Left lung (tissue), 10 donors: ENCODE results near the gene RNF123. TPM values are rescaled to one million over a fixed set of nuclear protein-coding genes. Genes with fewer than 3 reads are reported as not detected.
A peak's percentile ranks its signal among the peaks of the same experiment; 100 is the strongest.
"Not testable (repeated sequence)": the region's sequence is repeated elsewhere in the genome, so short reads cannot be mapped to it uniquely, and the experiment has no call there.

ENCODE experiments used
- ATAC-seq: fragments of 200-7000 bp; cut with Tn5 transposase; one replicate; pipeline ENCODE4 v1.9.1; 2020; ENCODE audit warnings: moderate library complexity
- DNase-seq, 4 donors: peaks; one replicate each; pipeline ENCODE4 v3.0.0-alpha.2; 2013 to 2020
- H3K27ac ChIP-seq, 2 donors: fragments of 200-600 bp; sonication (generic) in 1 of 2; one replicate each; pipeline versions ENCODE4 v1.5.0 to v1.8.0; 2020 to 2021
- H3K27me3 ChIP-seq, 2 donors: fragments of 200-600 bp; sonication (generic) in 1 of 2; one replicate each; pipeline versions ENCODE4 v1.5.0 to v1.8.0; 2020 to 2021
- H3K36me3 ChIP-seq, 2 donors: fragments of 200-600 bp; sonication (generic) in 1 of 2; one replicate each; pipeline versions ENCODE4 v1.5.0 to v1.8.0; 2020 to 2021
- H3K4me1 ChIP-seq, 2 donors: fragments of 200-600 bp; one replicate each; pipeline ENCODE4 v1.8.0; 2021
- H3K4me3 ChIP-seq, 2 donors: fragments of 200-600 bp; sonication (generic) in 1 of 2; one replicate each; pipeline versions ENCODE4 v1.5.0 to v1.8.0; 2020 to 2021; ENCODE audit warnings: mild to moderate bottlenecking in 1 of 2
- H3K9me3 ChIP-seq, 2 donors: fragments of 200-600 bp; sonication (generic) in 1 of 2; one replicate each; pipeline versions ENCODE4 v1.5.0 to v1.8.0; 2020 to 2021
- intact Hi-C, 2 donors: fragments of 100-400 bp; cut with DNase I; formaldehyde crosslinking; loops; one replicate each; pipeline versions ENCODE4 v1.11.2 to v1.14.2; 2022
- polyA plus RNA-seq, 6 donors: library from polyadenylated mRNA; unstranded; fragments of 120-200 nt; gene quantifications; one replicate each; pipeline ENCODE4 v1.2.1, GENCODE V29; 2013; ENCODE audit not compliant: insufficient read length in 6 of 6
- total RNA-seq, 2 donors: library from RNA; stranded (reverse); fragmentation: NEBNext Ultra II Directional; extraction: Animal tissue kit (Norgen Biotek cat#: 25700); gene quantifications; one replicate each; pipeline ENCODE4 v1.2.1, GENCODE V29; 2021
- TF ChIP-seq, protein P1 (sequence below), 2 donors: fragments of 200-600 bp; sonication (generic) in 1 of 2; IDR thresholded peaks; one replicate each; pipeline versions ENCODE4 v1.5.0 to v1.8.0; 2021; ENCODE audit warnings: antibody characterized with exemption in 2 of 2
- donor health status: DM: no; HTN: yes; CAD: no.
- donor health status: DM: no; HTN: no; CAD: no.

The RNF123 gene
- total and polyA plus RNA-seq, 8 donors, result 21.8 to 45.0 (median 32.3) TPM

DNA sequence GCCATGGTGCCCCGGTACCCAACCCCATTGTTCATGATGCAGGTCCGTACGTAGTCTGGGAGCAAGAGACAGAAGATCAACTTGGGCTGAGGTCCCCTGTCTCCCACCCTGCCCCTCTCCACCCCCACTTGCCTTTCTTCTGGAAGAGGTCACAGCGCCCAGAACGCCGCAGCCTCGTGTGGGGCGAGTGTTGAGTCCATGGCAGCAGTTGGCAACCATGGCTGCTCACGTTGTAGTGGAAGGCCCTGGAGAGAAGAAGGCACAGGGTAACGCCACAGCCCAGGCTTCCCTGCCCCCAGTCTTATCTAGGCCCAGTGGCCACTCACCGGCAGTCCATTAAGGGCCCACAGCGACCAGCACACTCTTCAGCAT is 1.9 kb upstream of the RNF123 start:
- Histone ChIP-seq H3K4me1 (peaks cover 9 to 44% of the 10 kb centered on the region in 2 donors), H3K27me3 (peaks cover 0 to 23% of the 10 kb centered on the region in 2 donors), H3K36me3 (peaks cover 0 to 28% of the 10 kb centered on the region in 2 donors)
- intact Hi-C loops, H3K4me3 ChIP-seq, DNase-seq, H3K27ac ChIP-seq, H3K9me3 ChIP-seq, ATAC-seq: not testable (repeated sequence)

- Histone ChIP-seq H3K27ac (peak overlapping the region; percentile 55 to 82), H3K36me3 (peaks cover 0 to 17% of the 10 kb centered on the region in 2 donors), H3K27me3 (peaks cover 0 to 23% of the 10 kb centered on the region in 2 donors), H3K4me3 (peak overlapping the region; percentile 98 to 99), H3K4me1 (peaks cover 9 to 44% of the 10 kb centered on the region in 2 donors)
- DNase-seq, intact Hi-C loops, H3K9me3 ChIP-seq, ATAC-seq: not testable (repeated sequence)
Measured at GRCh38 chr3:49688338-49689045, 865 bp upstream of the RNF123 start.

DNA sequence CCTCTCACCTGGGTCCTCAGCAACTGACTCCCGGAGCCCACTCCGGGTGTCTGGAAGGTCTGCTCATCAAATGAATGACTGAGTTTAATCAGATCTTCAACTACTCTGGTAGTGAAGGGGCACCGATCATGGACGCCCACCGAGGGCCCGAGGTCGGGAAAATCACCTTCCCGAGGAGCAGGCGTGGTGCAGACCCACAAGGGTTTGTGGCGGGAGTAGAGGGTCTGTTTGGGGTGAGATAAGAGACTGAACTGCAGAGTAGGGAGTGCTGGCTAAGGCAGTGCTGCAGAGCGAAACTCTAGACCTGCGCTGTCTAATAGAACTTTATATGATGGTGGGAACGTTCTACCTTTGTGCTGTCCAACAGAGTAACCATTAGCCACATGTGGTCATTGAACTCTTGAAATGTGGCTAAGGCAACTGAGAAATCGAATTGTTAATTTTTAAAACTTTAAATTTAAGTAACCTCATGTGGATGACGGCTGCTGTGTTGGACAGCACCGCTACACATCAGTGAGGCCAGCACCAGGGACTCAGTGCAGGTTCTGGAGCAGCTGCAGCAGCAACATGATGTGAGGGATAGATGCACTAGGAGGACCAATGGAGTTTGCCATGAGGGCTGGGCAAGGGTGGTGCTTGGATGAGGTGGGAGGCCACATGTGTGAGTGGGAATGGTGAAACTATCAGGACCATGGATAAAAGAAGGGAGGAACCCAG is 709 bp downstream of the RNF123 start:
- ATAC-seq, H3K9me3 ChIP-seq, H3K36me3 ChIP-seq, DNase-seq, intact Hi-C loops: not testable (repeated sequence)
- Histone ChIP-seq H3K4me1 (peaks cover 9 to 44% of the 10 kb centered on the region in 2 donors), H3K27me3 (peaks cover 0 to 23% of the 10 kb centered on the region in 2 donors), H3K4me3 (peak overlapping the region; percentile 98 to 99), H3K27ac (peak overlapping the region; percentile 55 to 82)

GRCh38 chr3:49690856-49691255 is 1.5 kb downstream of the RNF123 start:
- Histone ChIP-seq H3K27me3 (peaks cover 0 to 17% of the 10 kb centered on the region in 2 donors), H3K4me3 (peak overlapping the region in 1 of 2 donors; percentile 99), H3K4me1 (peaks cover 9 to 40% of the 10 kb centered on the region in 2 donors)
- ATAC-seq, H3K27ac ChIP-seq, H3K9me3 ChIP-seq, intact Hi-C loops, H3K36me3 ChIP-seq, DNase-seq: not testable (repeated sequence)

DNA sequence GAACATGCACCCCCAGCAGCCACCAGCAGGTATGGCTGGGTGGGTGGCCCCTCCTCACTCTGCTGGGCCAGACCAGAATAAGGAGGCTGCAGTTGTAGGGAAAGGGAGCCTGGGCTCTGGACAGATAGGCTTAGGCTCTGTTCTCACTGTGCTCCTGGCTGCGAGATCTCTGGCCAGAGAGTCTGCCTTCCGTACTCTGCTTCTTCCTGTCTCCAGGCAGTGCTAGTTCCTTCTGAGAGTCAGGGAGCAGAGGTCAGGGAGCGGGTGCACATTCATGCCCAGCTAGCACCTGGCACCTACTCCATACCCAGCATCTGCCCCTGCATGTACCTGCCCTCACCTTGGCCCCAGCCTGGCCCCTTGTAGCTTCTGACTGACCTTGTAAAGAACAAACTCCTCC is 2.1 kb downstream of the RNF123 start:
- H3K36me3 ChIP-seq, ATAC-seq, H3K27ac ChIP-seq, H3K9me3 ChIP-seq, H3K4me3 ChIP-seq, intact Hi-C loops: not testable (repeated sequence)
- Histone ChIP-seq H3K27me3 (peaks cover 0 to 11% of the 10 kb centered on the region in 2 donors), H3K4me1 (peaks cover 9 to 35% of the 10 kb centered on the region in 2 donors)
- DNase-seq, result peak in 1 of 4 donors; percentile 12

GRCh38 chr3:49694409-49695070 is 5.2 kb downstream of the RNF123 start:
- Histone ChIP-seq H3K36me3 (peaks cover 0 to 34% of the 10 kb centered on the region in 2 donors), H3K4me1 (peaks cover 9 to 26% of the 10 kb centered on the region in 2 donors)
- H3K9me3 ChIP-seq, ATAC-seq, H3K27ac ChIP-seq, H3K4me3 ChIP-seq, H3K27me3 ChIP-seq, intact Hi-C loops: not testable (repeated sequence)
- peak in 1 of 4 donors; percentile 17 for DNase-seq

GRCh38 chr3:49695350-49696015 is 6.1 kb downstream of the RNF123 start:
- H3K9me3 ChIP-seq, ATAC-seq, intact Hi-C loops, DNase-seq, H3K27ac ChIP-seq, H3K4me3 ChIP-seq, H3K27me3 ChIP-seq: not testable (repeated sequence)
- H3K4me1 ChIP-seq, result peaks cover 5 to 18% of the 10 kb centered on the region in 2 donors
- H3K36me3 ChIP-seq, result peaks cover 0 to 43% of the 10 kb centered on the region in 2 donors

- Histone ChIP-seq H3K9me3 (no peaks in the 10 kb centered on the region), H3K4me1 (peaks cover 0 to 6% of the 10 kb centered on the region in 2 donors), H3K4me3 (no peak overlapping the region), H3K27ac (no peak overlapping the region), H3K27me3 (no peaks in the 10 kb centered on the region), H3K36me3 (peaks cover 0 to 73% of the 10 kb centered on the region in 2 donors)
- intact Hi-C loops, result no loop called here
- TF ChIP-seq, protein P1, sequence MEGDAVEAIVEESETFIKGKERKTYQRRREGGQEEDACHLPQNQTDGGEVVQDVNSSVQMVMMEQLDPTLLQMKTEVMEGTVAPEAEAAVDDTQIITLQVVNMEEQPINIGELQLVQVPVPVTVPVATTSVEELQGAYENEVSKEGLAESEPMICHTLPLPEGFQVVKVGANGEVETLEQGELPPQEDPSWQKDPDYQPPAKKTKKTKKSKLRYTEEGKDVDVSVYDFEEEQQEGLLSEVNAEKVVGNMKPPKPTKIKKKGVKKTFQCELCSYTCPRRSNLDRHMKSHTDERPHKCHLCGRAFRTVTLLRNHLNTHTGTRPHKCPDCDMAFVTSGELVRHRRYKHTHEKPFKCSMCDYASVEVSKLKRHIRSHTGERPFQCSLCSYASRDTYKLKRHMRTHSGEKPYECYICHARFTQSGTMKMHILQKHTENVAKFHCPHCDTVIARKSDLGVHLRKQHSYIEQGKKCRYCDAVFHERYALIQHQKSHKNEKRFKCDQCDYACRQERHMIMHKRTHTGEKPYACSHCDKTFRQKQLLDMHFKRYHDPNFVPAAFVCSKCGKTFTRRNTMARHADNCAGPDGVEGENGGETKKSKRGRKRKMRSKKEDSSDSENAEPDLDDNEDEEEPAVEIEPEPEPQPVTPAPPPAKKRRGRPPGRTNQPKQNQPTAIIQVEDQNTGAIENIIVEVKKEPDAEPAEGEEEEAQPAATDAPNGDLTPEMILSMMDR (IDR thresholded peaks at IDR 0.05), result no peak
- DNase-seq (no peak), ATAC-seq (peak; percentile 4)
Measured at GRCh38 chr3:49699281-49699979, 10.1 kb downstream of the RNF123 start.
